ENCODE measurements around the gene ST14.

- TF ChIP-seq EZH2phosphoT487 (IDR thresholded peaks at IDR 0.05; ENCODE audit: insufficient read depth, low read depth), result no peak
- no peak for TF ChIP-seq EZH2 (IDR thresholded peaks at IDR 0.05; ENCODE audit: insufficient read depth, poor library complexity, severe bottlenecking)
Measured at GRCh38 chr11:130112071-130112830, 47.3 kb upstream of the ST14 start.
